ENCODE results near the gene SCTR. TPM values are rescaled to one million over a fixed set of nuclear protein-coding genes. Genes with fewer than 3 reads are reported as not detected.
A peak's percentile ranks its signal among the peaks of the same experiment; 100 is the strongest.

Gene SCTR
- total and polyA plus RNA-seq, 2 of the 13 experiments (the other 11 are each of a cell fraction or from before 2014, with no cell fraction given) = not detected

- no peak for TF ChIP-seq ZBTB43 (CRISPR knock-in tag; conservative IDR thresholded peaks at IDR 0.05)
- TF ChIP-seq ZNF20 (CRISPR knock-in tag; IDR thresholded peaks at IDR 0.05) = no peak
- TF ChIP-seq ZNF710 (CRISPR knock-in tag; IDR thresholded peaks at IDR 0.05; ENCODE audit: borderline replicate concordance) = 0 out of 2 replicates have a peak, but pooled peaks have one; percentile 20
- no peak for TF ChIP-seq PLRG1 (conservative IDR thresholded peaks at IDR 0.05)
- no peak for TF ChIP-seq LBX2 (CRISPR knock-in tag; IDR thresholded peaks at IDR 0.05; ENCODE audit: borderline replicate concordance)
- TF ChIP-seq ZNF296 (CRISPR knock-in tag; conservative IDR thresholded peaks at IDR 0.05) = no peak
- peak; percentile 27; the same call in 1 of the 2 replicates for TF ChIP-seq MEF2D (CRISPR knock-in tag; IDR thresholded peaks at IDR 0.05)
- TF ChIP-seq SP2 (CRISPR knock-in tag; IDR thresholded peaks at IDR 0.05) = no peak
- no peak for TF ChIP-seq ZNF83 (CRISPR knock-in tag; IDR thresholded peaks at IDR 0.05; ENCODE audit: borderline replicate concordance)
- peak; percentile 29; the same call in 1 of the 2 replicates for TF ChIP-seq ARID4A (CRISPR knock-in tag; IDR thresholded peaks at IDR 0.05; ENCODE audit: borderline replicate concordance)
- no peak for TF ChIP-seq NCOA5 (CRISPR knock-in tag; IDR thresholded peaks at IDR 0.05)
- no peak for TF ChIP-seq TFDP2 (CRISPR knock-in tag; IDR thresholded peaks at IDR 0.05)
- peak; percentile 93; the same call in 1 of the 2 replicates for TF ChIP-seq FOXK1 (CRISPR knock-in tag; IDR thresholded peaks at IDR 0.05; ENCODE audit: borderline replicate concordance, low read depth)
- TF ChIP-seq ZZZ3 (CRISPR knock-in tag; IDR thresholded peaks at IDR 0.05; ENCODE audit: borderline replicate concordance) = no peak; the same call in 1 of the 2 replicates
- peak; percentile 50 for TF ChIP-seq YY1 (IDR thresholded peaks at IDR 0.05; ENCODE audit: insufficient read depth, insufficient replicate concordance, low read depth, low read length)
- peak; percentile 65; the same call in 1 of the 2 replicates for TF ChIP-seq FOSL2 (CRISPR knock-in tag; IDR thresholded peaks at IDR 0.05)
- TF ChIP-seq ISL2 (CRISPR knock-in tag; IDR thresholded peaks at IDR 0.05) = 0 out of 2 replicates have a peak, but pooled peaks have one; percentile 23
- no peak for TF ChIP-seq ELK4 (CRISPR knock-in tag; IDR thresholded peaks at IDR 0.05; ENCODE audit: borderline replicate concordance)
These were observed 97.4 kb downstream of the SCTR start (continued) for GRCh38 chr2:119426801-119427395.
